NK-92 (cell line): Measurements from ENCODE around the gene CD2BP2.
"Not testable (repeated sequence)": the region's sequence is repeated elsewhere in the genome, so short reads cannot be mapped to it uniquely, and the experiment has no call there.

Experiments
- DNase-seq: peaks from one replicate; lab custom pipeline; 2025; ENCODE audit not compliant: unreplicated experiment; lab: John Stamatoyannopoulos, UW

CD2BP2 gene

DNA sequence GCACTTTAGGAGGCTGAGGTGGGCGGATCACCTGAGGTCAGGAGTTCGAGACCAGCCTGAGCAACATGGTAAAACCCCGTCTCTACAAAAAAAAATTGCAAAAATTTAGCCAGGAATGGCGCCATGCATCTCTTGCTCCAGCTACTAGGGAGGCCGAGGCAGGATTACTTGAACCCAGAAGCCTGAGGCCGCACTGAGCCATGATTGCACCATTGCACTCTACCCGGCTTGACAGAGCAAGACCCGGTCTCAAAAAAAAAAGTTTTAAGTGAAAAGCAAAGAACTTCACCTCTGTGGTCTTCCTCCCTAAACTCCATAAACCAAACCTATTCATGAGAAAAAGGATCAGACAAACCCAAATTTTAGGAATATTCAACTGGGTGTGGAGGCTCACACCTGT is 7.0 kb downstream of the CD2BP2 start:
- DNase-seq: no peak

DNA sequence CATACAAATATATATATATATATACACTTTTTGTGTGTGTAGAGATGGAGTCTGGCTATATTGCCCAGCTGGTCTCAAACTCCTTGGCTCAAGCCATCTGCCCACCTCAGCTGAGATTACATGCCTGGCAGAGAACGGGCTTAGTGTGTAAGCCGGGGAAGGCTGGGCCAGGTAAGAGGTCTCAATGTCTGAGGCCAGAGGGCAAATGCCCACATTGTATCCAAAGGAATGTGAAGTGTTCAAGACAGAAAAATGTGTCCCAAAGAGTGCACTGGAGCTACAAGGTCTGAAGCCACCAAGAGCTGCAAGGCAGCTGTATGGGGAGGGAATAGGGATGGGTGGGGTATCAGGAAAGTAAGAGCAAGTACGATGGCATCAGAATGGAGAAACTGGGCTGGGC is 8.8 kb downstream of the CD2BP2 start:
- no peak for DNase-seq

DNA sequence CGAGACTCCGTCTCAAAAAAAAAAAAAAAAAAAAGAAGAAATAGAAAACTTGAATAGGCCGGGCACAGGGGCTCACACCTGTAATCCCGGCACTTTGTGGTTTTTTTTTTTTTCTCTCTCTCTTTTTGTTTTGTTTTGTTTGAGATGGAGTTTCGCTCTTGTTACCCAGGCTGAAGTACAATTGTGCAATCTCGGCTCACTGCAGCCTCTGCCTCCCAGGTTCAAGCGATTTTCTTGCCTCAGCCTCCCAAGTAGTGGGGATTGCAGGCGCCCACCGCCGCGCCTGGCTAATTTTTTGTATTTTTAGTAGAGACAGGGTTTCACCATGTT is 11.7 kb downstream of the CD2BP2 start:
- not testable (repeated sequence) for DNase-seq

DNA sequence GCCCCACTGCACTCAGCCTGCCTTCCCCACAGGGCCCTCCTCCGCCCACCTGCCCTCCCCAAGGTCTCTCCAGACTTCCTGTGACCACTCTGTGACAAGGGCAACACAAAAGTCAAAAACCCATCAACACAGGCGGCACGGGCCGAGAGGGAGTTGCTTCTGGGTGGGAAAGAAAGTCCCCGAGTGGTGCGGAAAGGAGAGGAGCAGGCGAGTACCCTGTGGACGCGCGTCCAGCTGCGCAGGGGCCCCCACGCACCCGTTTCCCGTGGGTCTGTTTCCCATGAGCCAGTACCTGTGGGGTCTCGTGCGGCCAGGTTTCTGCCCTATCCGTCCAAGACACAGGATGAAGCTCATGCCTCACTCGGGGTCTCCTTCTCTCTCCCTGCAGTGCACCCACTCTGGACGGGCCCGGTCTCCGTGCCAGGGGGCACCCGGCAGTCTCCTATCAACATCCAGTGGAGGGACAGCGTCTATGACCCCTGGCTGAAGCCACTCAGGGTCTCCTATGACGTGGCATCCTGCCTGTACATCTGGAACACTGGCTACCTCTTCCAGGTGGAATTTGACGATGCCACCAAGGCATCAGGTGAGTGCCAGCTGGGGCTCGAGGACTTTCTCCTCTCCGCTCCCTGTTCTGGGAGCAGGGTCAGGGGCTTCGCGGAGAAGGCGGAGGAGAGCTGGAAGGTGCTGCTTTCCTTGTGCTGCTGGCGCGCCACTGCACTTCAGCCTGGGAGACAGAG is 12.2 kb downstream of the CD2BP2 start:
- no peak for DNase-seq

DNA sequence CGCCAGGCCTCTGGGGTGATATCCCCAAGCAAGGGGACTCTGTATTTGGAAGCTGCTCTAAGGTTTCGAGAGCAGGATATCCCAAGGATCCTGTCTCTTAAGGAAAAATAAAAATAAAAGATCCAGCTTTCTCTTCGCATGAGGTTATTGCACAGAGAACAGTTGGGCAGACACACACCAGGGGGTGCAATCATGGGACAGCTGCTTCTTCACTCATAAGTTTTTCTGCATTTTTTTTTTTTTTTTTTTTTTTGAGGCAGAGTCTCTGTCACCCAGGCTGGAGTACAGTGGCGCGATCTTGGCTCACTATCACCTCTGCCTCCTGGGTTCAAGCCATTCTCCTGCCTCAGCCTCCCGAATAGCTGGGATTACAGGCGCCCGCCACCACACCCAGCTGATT is 13.1 kb downstream of the CD2BP2 start:
- not testable (repeated sequence) for DNase-seq

DNA sequence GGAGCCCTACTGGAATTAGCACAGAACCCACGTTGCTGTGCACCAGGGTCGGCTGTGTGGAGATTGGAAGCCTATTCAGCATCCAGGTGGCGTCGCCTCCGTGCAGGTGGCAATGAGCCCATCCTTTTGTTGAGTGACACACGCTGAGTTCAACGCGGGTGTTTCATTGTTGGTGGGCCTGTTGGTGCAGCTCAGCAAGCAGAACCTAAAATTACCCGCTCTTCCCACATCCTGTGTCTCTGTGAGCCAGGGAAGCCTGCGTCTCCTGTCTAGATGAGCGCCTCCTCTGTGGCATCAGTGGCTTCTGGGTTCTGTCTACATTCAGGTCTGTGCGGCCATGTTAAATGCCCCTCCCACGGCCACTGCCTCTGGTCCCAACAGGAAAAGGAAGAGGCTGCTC is 14.5 kb downstream of the CD2BP2 start:
- no peak for DNase-seq

DNA sequence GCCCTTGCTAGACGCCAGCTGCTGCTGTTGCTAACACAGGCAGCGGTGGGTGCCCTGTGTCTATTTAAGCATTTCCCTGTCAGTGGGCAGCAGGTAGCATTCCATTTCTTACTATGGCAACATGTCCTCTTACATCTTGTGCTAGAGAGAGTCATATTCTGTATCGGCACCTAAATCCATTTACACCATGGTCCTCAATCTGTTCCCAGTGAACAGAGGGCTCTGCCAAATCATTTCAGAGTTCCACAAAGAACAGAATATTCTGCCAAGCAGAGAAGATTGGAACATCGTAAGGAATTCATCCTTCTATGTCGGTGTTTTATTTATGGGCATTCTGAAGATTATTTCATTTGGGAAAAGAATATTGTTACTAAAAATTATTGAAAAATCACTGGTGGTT is 16.4 kb downstream of the CD2BP2 start:
- DNase-seq: not testable (repeated sequence)

DNA sequence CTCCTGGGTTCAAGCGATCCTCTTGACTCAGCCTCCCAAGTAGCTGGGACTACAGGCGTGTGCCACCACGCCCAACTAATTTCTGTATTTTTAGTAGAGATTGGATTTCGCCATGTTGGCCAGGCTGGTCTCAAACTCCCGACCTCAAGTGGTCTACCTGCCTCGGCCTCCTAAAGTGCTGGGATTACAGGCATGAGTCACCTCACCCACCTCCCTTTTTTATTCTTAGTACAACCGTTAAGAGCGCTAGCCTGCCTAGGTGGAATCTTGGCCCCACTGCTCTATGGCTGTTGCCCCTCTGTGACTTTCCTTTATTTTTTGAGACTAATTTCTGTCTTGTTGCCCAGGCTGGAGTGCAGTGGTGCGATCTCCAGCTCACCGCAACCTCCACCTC is 17.1 kb downstream of the CD2BP2 start:
- not testable (repeated sequence) for DNase-seq

DNA sequence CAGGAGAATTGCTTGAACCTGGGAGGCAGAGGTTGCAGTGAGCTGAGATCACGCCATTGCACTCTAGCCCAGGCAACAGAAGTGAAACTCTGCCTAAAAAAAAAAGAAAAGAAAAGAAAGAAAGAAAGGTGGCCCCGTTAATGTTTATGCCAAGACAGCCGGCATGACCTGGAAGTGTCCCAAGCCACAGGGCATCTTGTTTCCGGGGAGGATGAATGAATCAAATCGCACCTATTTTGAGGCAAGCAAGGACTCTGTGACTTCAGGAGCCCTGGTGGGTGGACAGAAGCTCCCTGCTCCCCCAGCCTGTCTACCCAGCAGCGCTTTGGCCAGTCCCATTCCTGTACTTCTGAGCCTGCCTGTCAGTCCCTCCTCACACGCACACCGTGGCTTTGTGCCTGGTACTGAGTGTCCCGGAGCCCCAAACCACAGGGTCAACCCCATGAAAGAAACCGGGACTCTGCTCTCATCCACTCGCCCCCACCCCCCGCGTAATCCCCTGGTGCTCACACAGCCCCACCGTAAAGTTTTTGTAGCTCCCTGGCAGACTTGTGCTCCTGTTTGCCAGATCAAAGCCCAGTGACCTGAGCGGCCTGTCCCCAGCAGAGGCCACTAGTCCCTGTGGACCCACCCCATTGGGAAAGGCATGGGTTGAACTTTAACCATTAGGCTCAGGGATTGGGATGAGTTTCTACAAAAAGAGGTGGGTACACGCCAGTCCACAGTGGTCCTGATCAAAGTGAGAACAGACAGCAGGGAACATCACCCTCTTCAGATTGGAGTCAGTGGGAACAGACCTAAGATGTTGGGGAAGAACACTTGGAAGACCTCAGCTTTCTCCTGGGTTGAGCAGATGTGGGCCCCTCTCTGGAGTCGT is 19.3 kb downstream of the CD2BP2 start:
- DNase-seq: no peak

DNA sequence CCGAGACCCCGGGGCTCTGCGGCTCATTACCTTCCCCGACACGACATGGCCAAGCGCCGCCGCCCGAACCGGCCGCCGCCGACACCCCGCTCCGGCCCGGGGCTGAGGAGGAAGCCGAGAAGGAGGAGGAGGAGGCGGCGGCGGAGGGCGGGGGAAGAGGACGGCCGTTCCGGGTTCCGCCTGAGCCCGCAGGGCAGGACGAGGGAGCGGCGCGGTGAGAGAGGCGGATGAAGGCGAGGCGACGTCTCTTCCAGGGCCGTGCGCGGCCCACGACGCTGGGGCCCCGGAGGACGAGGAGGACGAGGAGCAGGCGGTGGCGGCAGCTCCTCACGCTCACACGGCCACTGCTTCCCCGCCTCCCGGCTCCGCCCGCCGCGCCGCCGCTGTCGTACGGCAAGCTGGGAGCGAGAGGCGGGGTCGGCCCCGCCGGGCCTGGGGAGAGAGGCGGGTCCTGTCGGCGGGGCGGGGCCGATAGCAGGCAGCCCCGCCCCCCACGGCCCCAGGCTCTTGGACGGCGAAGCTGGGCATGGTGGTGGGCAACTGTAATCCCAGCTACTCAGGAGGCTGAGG is 20.0 kb downstream of the CD2BP2 start:
- DNase-seq: not testable (repeated sequence)

DNA sequence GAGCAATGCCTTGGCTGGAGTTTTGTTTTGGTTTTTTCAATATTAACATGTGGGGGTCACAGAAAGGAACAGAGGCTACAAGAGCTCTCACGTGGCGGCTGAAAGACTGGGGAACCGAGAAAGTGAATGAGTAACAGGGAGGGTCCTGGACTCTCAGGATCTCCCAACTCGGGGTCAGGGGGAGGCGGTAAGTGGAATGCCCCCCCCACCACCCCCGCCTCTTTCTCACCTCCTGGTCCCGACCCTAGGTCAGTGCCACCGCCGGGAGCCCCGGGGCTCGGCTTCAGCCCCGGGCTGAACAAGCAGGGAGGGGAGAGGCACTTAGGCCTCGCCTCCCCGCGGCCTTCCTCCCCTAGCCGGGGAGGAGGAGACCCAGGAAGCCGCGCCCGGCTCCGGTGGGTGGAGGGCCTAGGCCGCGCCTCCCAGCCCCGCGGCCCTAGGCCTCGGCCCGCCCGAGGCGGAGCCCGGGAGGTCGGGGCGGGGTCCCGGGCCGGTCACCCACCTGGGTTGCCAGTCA is 20.6 kb downstream of the CD2BP2 start:
- not testable (repeated sequence) for DNase-seq

DNA sequence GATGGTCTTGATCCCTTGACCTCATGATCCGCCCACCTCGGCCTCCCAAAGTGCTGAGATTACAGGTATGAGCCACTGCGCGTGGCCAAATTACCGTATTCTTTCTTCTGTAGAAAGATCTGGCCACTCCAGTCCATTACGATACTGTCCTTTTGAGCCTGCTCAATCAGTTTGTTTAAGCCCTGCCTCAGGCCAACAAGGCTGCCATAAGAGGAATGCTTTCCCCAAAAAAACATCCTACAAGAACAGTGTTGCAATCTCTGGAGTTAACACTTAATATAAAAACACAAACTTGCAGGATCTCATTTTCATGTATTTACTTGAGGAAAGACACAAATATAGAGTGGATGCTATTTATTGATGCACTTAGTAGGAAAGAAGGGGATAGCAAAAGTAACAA is 30.9 kb downstream of the CD2BP2 start:
- DNase-seq: not testable (repeated sequence)

DNA sequence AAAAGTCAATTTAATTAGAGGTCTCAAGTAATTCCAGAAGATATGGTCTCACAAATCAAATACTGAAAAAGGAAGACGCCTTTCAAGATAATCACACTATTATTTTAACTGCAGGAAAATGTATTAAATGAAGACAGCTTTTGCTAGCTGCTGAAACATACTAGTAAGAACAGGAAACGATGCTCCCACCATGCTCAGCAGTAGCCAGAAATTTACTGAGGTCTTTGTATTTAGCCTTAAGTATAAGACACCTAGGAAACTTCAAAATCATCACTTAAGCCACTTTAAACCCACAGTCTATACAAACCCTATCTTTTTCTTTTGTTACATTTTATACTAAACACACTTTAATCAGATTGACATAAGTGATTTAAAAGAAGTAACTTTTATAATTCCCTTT is 36.5 kb downstream of the CD2BP2 start:
- DNase-seq: not testable (repeated sequence)

DNA sequence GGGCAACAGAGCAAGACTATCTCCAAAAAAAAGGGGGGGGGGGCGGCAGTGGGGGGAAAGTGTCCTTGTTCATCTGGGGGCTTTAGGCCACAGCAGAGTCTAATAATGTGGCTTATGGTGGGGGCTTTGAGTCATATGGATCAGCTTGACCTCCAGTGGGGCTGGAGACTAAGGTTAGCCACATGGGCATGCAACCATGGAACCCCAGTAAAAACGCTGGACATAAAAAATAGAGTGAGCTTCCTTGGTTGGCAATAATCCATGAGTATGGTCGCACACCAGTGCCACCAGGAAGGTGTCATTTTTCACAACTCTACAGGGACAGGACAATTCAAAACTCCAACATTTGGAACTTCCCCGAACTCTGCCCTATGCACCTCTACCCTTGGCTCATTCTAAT is 44.2 kb downstream of the CD2BP2 start:
- DNase-seq: not testable (repeated sequence)

DNA sequence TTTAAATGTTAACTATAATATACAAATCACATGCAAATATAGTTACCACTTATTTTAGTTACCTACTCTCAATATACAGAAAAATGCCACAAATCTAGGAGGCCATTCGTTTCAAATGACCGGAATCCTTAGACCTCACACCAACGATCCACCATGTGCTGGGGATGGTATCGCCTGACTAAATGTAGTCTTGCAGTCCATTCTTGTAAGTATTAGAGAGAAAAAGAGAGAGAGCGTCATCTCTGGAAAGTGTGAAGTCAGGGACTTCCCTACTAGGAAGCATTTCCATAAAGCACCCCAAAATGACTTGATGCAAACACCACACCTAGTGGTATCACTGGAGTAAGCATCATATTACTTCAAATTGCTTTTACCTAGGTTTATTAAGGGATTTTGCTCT is 45.9 kb downstream of the CD2BP2 start:
- DNase-seq: not testable (repeated sequence)
